ENCODE results near the gene FAM124B.
A peak's percentile ranks its signal among the peaks of the same experiment; 100 is the strongest.

Gene FAM124B

GRCh38 chr2:224354632-224355211 is 47.2 kb downstream of the FAM124B start:
- Histone ChIP-seq H3K36me3 (ENCODE audit: control insufficient read depth, insufficient read depth, low read length, severe bottlenecking) (no peaks in the 10 kb centered on the region), H3K4me1 (ENCODE audit: control insufficient read depth, insufficient read depth, low read length) (peaks cover 16% of the 10 kb centered on the region), H3K27me3 (replicated peaks; ENCODE audit: control insufficient read depth, insufficient read depth, low read length) (no peaks in the 10 kb centered on the region), H3K4me3 (ENCODE audit: low read length) (no peak overlapping the region), H3K9ac (ENCODE audit: low read length) (peak overlapping the region; percentile 54), H3K9me3 (ENCODE audit: control insufficient read depth, low read length) (no peaks in the 10 kb centered on the region)
- DNase-seq (ENCODE audit: low read depth), result no peak

DNA sequence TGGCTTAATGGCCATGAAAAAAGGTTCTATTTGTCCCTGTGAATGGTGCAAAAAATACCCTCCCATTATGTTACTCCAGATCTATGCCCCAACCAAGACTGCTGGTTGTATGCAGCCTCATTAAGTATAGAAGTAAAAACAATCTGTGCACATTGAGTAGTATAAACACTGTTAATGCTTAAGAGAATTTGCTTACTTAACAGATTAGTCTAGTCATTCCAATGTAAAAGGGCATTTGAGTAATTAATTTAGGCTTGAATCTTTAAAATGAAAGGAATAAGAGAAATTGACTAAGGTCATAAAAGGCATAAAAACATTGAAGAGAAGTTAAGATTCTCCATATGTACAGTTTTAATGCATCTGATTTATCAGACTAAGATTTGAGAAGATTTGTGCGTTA is 51.2 kb downstream of the FAM124B start:
- Histone ChIP-seq H3K9ac (ENCODE audit: low read length) (no peak overlapping the region), H3K4me3 (ENCODE audit: low read length) (no peak overlapping the region), H3K36me3 (ENCODE audit: control insufficient read depth, insufficient read depth, low read length, severe bottlenecking) (no peaks in the 10 kb centered on the region), H3K9me3 (ENCODE audit: control insufficient read depth, low read length) (no peaks in the 10 kb centered on the region), H3K4me1 (ENCODE audit: control insufficient read depth, insufficient read depth, low read length) (peaks cover 15% of the 10 kb centered on the region), H3K27me3 (replicated peaks; ENCODE audit: control insufficient read depth, insufficient read depth, low read length) (no peaks in the 10 kb centered on the region)
- DNase-seq (ENCODE audit: low read depth), result no peak

DNA sequence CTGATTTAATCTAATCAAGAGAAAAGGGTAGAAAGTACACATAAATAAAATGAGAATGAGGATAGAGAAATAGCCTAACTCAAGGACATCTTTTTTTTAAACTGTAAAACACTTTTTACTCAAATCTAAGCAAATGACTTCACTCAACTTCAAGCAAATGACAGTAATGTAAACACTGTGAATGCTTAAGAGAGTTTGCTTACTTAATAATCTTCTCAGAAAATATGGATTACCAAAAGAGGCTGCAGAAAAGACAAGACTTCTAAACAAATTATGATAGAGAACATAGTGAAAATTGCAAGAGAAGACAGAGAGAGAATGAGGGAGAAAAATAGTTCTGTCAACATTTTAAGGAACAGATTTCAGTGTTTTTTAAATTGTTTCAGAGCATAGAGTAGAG is 52.5 kb downstream of the FAM124B start:
- Histone ChIP-seq H3K36me3 (ENCODE audit: control insufficient read depth, insufficient read depth, low read length, severe bottlenecking) (no peaks in the 10 kb centered on the region), H3K9ac (ENCODE audit: low read length) (no peak overlapping the region), H3K27me3 (replicated peaks; ENCODE audit: control insufficient read depth, insufficient read depth, low read length) (no peaks in the 10 kb centered on the region), H3K4me3 (ENCODE audit: low read length) (no peak overlapping the region), H3K4me1 (ENCODE audit: control insufficient read depth, insufficient read depth, low read length) (peaks cover 2% of the 10 kb centered on the region), H3K9me3 (ENCODE audit: control insufficient read depth, low read length) (no peaks in the 10 kb centered on the region)
- DNase-seq (ENCODE audit: low read depth), result no peak

DNA sequence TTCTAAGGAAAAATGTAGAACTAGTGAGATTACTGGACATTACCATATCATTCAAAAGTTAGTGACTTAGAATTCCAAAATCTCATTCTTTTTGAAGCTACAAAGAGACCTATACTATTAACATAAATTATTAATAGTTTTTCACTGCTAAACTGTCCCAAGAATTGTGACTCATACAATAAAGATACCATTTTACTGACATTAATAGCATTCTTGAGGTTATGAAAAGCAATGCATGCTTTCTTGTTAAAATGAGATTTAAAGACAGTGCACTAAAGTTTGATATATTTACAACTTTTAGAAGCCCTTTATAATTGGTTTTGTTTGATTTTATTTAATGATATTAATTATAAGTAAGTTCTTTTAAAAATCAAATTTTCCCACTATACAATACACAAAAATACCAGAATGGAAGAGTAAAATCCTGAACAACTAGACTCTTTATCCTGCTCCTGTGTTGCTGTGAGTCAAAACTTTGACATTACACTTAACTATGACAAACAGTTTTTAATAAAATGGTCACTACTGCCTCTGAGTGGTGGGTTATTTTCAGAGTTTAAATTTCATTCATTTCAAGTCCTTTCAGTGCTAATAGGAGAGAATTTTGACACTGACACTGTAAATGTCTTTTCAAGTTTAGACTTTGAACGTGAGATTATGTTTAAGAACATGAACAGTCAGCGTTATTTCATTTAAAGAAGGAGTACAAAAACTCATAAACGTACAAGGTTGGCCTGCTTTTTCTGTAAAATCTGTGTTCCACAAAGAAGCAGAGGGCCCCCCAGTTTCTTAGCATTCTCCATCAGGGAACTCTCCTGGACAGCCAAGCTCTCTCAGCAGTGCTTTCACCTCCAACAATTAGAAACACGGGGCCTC is 54.5 kb downstream of the FAM124B start:
- H3K9me3 ChIP-seq (ENCODE audit: control insufficient read depth, low read length), result no peaks in the 10 kb centered on the region
- no peaks in the 10 kb centered on the region for H3K4me1 ChIP-seq (ENCODE audit: control insufficient read depth, insufficient read depth, low read length)
- peak; percentile 7 for DNase-seq (ENCODE audit: low read depth)
- H3K4me3 ChIP-seq (ENCODE audit: low read length), result no peak overlapping the region
- no peaks in the 10 kb centered on the region for H3K27me3 ChIP-seq (replicated peaks; ENCODE audit: control insufficient read depth, insufficient read depth, low read length)
- no peak overlapping the region for H3K9ac ChIP-seq (ENCODE audit: low read length)
- H3K36me3 ChIP-seq (ENCODE audit: control insufficient read depth, insufficient read depth, low read length, severe bottlenecking), result no peaks in the 10 kb centered on the region

- DNase-seq (ENCODE audit: low read depth), result no peak
- no peak overlapping the region for H3K9ac ChIP-seq (ENCODE audit: low read length)
Measured at GRCh38 chr2:224345492-224345891, 56.4 kb downstream of the FAM124B start.

DNA sequence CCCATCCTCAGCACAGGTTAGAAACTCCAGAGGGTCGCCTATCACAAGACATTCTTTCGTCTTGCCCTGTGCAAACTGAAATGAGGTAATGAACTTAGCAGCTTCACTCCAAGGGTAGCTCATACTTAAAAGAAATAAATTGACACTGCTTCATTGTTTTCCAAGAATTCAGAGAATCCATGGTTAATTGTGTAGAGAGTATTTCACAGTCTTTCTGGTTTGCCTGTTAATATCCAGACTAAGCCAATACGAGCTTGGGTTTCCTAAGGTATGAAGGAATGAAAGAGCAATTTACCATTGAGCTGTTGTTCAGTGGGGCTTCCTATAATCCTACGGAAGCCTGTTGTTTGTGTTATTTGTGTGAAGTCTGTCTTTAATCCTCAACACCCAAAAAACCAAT is 58.7 kb downstream of the FAM124B start:
- H3K4me1 ChIP-seq (ENCODE audit: control insufficient read depth, insufficient read depth, low read length), result no peaks in the 10 kb centered on the region
- H3K9ac ChIP-seq (ENCODE audit: low read length), result no peak overlapping the region
- no peaks in the 10 kb centered on the region for H3K27me3 ChIP-seq (replicated peaks; ENCODE audit: control insufficient read depth, insufficient read depth, low read length)
- DNase-seq (ENCODE audit: low read depth), result no peak
- no peaks in the 10 kb centered on the region for H3K36me3 ChIP-seq (ENCODE audit: control insufficient read depth, insufficient read depth, low read length, severe bottlenecking)
- H3K9me3 ChIP-seq (ENCODE audit: control insufficient read depth, low read length), result no peaks in the 10 kb centered on the region
- no peak overlapping the region for H3K4me3 ChIP-seq (ENCODE audit: low read length)

More at GRCh38 chr2:224345492-224345891, 56.4 kb downstream of the FAM124B start:
- H3K4me3 ChIP-seq (ENCODE audit: low read length), result no peak overlapping the region
- H3K9me3 ChIP-seq (ENCODE audit: control insufficient read depth, low read length), result no peaks in the 10 kb centered on the region
- no peaks in the 10 kb centered on the region for H3K4me1 ChIP-seq (ENCODE audit: control insufficient read depth, insufficient read depth, low read length)
- H3K36me3 ChIP-seq (ENCODE audit: control insufficient read depth, insufficient read depth, low read length, severe bottlenecking), result no peaks in the 10 kb centered on the region
- no peaks in the 10 kb centered on the region for H3K27me3 ChIP-seq (replicated peaks; ENCODE audit: control insufficient read depth, insufficient read depth, low read length)

DNA sequence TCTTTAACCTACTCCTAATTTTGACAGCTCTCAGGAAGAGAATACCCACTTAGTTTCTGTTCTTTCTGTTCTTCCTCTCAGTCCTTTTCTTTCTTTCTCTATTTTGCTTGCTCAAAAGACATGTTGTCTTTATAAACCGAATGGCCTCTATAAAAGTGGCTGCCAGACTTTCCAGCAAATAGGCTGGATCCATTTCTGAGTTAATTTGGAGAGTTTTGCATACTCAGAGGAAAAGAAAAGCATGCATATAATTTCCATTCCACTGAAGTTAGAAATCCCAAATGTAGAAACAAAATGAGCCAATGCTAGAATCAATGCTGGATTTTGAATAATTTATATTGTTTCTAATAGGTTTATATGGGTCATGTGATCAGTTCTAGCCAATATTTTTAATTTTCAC is 65.9 kb downstream of the FAM124B start:
- Histone ChIP-seq H3K4me1 (ENCODE audit: control insufficient read depth, insufficient read depth, low read length) (no peaks in the 10 kb centered on the region), H3K9me3 (ENCODE audit: control insufficient read depth, low read length) (no peaks in the 10 kb centered on the region), H3K27me3 (replicated peaks; ENCODE audit: control insufficient read depth, insufficient read depth, low read length) (peaks cover 3% of the 10 kb centered on the region), H3K36me3 (ENCODE audit: control insufficient read depth, insufficient read depth, low read length, severe bottlenecking) (no peaks in the 10 kb centered on the region), H3K9ac (ENCODE audit: low read length) (no peak overlapping the region), H3K4me3 (ENCODE audit: low read length) (no peak overlapping the region)
- no peak for DNase-seq (ENCODE audit: low read depth)

DNA sequence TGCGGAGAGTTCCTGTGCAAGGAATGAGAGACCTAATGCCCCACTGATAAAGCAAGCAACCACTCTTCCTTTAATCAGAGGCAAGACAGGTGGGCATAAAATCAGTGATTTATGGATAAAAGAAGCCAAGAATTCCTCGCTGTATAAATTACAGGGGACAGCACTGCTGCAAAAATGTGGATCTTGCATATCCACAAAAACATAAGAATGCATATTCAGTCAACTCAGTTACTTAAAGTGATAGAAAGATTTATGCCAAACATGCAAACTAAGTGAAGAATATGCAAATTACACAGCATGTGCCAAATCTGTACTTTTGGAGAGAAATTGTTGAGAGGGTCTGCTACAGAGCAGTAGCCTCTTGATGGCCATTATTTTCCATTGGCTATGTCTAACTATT is 67.2 kb downstream of the FAM124B start:
- no peak overlapping the region for H3K9ac ChIP-seq (ENCODE audit: low read length)
- no peak for DNase-seq (ENCODE audit: low read depth)
- H3K9me3 ChIP-seq (ENCODE audit: control insufficient read depth, low read length), result no peaks in the 10 kb centered on the region
- no peak overlapping the region for H3K4me3 ChIP-seq (ENCODE audit: low read length)
- no peaks in the 10 kb centered on the region for H3K36me3 ChIP-seq (ENCODE audit: control insufficient read depth, insufficient read depth, low read length, severe bottlenecking)
- peaks cover 3% of the 10 kb centered on the region for H3K27me3 ChIP-seq (replicated peaks; ENCODE audit: control insufficient read depth, insufficient read depth, low read length)
- H3K4me1 ChIP-seq (ENCODE audit: control insufficient read depth, insufficient read depth, low read length), result no peaks in the 10 kb centered on the region

GRCh38 chr2:224333726-224334482 is 68.0 kb downstream of the FAM124B start:
- Histone ChIP-seq H3K27me3 (replicated peaks; ENCODE audit: control insufficient read depth, insufficient read depth, low read length) (peaks cover 3% of the 10 kb centered on the region), H3K36me3 (ENCODE audit: control insufficient read depth, insufficient read depth, low read length, severe bottlenecking) (no peaks in the 10 kb centered on the region), H3K9ac (ENCODE audit: low read length) (no peak overlapping the region), H3K4me3 (ENCODE audit: low read length) (no peak overlapping the region), H3K9me3 (ENCODE audit: control insufficient read depth, low read length) (no peaks in the 10 kb centered on the region), H3K4me1 (ENCODE audit: control insufficient read depth, insufficient read depth, low read length) (no peaks in the 10 kb centered on the region)
- DNase-seq (ENCODE audit: low read depth), result no peak

DNA sequence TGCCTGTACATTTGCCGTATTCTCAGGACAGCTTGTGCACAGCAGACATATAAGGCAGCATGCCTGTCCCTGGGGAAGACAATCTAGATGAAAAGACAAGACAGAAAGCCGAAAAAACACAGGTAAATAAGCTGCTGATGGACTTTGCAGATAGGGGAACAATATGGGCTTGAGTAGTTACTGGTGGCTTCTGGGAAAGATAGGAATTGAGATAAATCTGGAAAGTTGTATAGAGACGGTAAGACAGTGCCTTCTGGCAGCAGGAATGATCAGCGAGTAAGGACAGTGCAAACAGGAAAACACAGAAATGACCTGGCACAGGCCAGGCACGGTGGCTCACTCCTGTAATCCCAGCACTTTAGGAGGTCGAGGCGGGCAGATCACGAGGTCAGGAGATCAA is 70.2 kb downstream of the FAM124B start:
- no peak overlapping the region for H3K9ac ChIP-seq (ENCODE audit: low read length)
- no peak for DNase-seq (ENCODE audit: low read depth)
- H3K27me3 ChIP-seq (replicated peaks; ENCODE audit: control insufficient read depth, insufficient read depth, low read length), result peaks cover 12% of the 10 kb centered on the region
- no peak overlapping the region for H3K4me3 ChIP-seq (ENCODE audit: low read length)
- H3K4me1 ChIP-seq (ENCODE audit: control insufficient read depth, insufficient read depth, low read length), result no peaks in the 10 kb centered on the region
- H3K36me3 ChIP-seq (ENCODE audit: control insufficient read depth, insufficient read depth, low read length, severe bottlenecking), result no peaks in the 10 kb centered on the region
- no peaks in the 10 kb centered on the region for H3K9me3 ChIP-seq (ENCODE audit: control insufficient read depth, low read length)

GRCh38 chr2:224328798-224329197 is 73.1 kb downstream of the FAM124B start:
- no peak overlapping the region for H3K4me3 ChIP-seq (ENCODE audit: low read length)
- H3K4me1 ChIP-seq (ENCODE audit: control insufficient read depth, insufficient read depth, low read length), result no peaks in the 10 kb centered on the region
- no peaks in the 10 kb centered on the region for H3K9me3 ChIP-seq (ENCODE audit: control insufficient read depth, low read length)
- H3K27me3 ChIP-seq (replicated peaks; ENCODE audit: control insufficient read depth, insufficient read depth, low read length), result peaks cover 9% of the 10 kb centered on the region
- no peak for DNase-seq (ENCODE audit: low read depth)
- no peak overlapping the region for H3K9ac ChIP-seq (ENCODE audit: low read length)
- H3K36me3 ChIP-seq (ENCODE audit: control insufficient read depth, insufficient read depth, low read length, severe bottlenecking), result no peaks in the 10 kb centered on the region

Measured in adipocyte (in vitro differentiated cells).